Measurements from ENCODE around the gene COQ4. TPM values are rescaled to one million over a fixed set of nuclear protein-coding genes. Genes with fewer than 3 reads are reported as not detected.

The COQ4 gene
- total and polyA plus RNA-seq, 3 donors from 2014 or later = 50.9 to 65.0 (median 54.9) TPM

DNA sequence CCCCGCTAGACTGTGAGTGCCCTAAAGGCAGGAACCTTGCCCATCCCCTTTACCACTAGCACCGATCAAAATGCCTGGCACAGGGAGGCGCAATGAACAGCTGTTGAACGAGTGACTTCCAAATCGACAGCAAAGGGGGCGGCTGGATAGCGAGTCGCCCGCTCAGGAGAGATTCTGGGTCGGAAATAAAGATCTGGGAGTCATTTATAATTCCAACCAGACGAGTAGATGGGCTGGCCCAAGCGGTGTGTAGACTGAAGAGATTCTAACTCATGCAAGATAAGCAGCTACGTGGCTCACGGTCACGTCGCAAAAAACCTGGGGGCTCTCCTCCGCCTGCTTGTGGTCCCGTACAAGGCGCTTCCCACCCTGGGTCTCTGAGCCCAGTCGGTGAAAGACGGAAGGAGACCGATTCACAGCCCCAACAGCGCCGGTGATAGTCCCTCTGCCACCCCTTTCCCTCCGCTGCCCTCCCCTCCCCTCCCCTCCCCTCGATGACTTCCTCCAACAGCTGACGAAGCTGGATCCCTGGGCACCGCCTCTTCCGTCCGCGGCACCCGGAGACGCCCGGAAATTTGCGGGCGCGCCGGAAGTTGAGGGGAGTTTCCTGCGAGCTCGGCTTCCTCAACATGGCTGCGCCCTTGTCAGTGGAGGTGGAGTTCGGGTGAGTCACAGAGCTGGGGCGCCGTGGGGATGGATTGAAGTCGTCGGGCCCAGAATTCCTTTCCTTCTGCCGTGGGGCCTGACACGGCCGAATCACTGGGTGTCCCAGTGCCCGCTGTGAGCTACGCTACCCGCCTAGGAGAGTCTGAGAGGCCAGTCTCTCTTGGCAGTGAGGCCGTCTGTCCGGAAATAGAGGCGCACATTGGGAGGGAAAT is 48.4 kb downstream of the COQ4 start, which contains the start of gene URM1:
URM1 (plus strand) TSS at position 623 of the 878 bp plus-strand sequence; CDS start at position 630, 7 bp downstream.
- Histone ChIP-seq H3K4me3 (peak within 1 kb of the TSS; percentile 70 to 78), H3K9me3 (no peaks in the 10 kb centered on the region), H3K4me1 (peaks cover 14% of the 10 kb centered on the region), H3K27ac (peak within 1 kb of the TSS; percentile 55 to 91), H3K36me3 (ENCODE audit: low read depth, missing control alignments) (no peaks in the 10 kb centered on the region), H3K27me3 (no peaks in the 10 kb centered on the region)
- intact Hi-C loops (cut with DNase I; ENCODE audit: low total_unique reads) = loop anchor here (5.0 kb wide), 1 partner anchor 1599 kb away; no protein-coding TSS in a partner anchor
- TF ChIP-seq, protein P1, sequence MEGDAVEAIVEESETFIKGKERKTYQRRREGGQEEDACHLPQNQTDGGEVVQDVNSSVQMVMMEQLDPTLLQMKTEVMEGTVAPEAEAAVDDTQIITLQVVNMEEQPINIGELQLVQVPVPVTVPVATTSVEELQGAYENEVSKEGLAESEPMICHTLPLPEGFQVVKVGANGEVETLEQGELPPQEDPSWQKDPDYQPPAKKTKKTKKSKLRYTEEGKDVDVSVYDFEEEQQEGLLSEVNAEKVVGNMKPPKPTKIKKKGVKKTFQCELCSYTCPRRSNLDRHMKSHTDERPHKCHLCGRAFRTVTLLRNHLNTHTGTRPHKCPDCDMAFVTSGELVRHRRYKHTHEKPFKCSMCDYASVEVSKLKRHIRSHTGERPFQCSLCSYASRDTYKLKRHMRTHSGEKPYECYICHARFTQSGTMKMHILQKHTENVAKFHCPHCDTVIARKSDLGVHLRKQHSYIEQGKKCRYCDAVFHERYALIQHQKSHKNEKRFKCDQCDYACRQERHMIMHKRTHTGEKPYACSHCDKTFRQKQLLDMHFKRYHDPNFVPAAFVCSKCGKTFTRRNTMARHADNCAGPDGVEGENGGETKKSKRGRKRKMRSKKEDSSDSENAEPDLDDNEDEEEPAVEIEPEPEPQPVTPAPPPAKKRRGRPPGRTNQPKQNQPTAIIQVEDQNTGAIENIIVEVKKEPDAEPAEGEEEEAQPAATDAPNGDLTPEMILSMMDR (IDR thresholded peaks at IDR 0.05) = no peak
- peak; percentile 85 for TF ChIP-seq POLR2A (IDR thresholded peaks at IDR 0.05)
- 0 to 1% methylated on average over 37 to 43 of the region's 55 CpGs for WGBS, 2 donors
- peak; percentile 97 for DNase-seq

DNA sequence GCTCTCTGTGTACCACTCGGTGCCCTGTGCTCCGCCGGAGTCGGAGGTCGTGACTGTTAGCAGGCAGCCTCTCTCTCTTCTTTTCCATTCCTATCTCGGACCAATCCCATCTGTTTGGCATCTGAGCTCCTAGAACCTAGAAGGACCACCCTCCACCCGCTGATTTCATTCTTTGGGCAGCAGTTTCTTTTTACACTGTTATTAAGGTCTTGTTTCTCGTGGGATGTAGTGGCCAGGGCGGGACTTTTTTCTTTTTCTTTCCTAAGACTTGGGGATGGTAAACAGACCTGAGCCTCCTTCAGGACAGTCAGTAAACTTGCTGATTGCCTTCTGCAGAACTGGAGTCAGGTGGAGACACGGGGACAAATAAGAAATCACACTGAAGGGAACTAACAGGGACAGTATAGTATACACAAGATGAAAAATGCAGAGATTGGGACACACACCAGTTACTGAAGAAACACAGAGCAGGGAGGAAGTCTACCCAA is 49.0 kb downstream of the COQ4 start:
- H3K9me3 ChIP-seq = no peaks in the 10 kb centered on the region
- TF ChIP-seq, protein P1 (IDR thresholded peaks at IDR 0.05) = no peak
- TF ChIP-seq POLR2A (IDR thresholded peaks at IDR 0.05) = no peak
- no peaks in the 10 kb centered on the region for H3K27me3 ChIP-seq
- WGBS, 2 donors = 0% methylated on average over 10 of the region's 10 CpGs
- peak overlapping the region; percentile 70 to 78 for H3K4me3 ChIP-seq
- no peak for DNase-seq
- intact Hi-C loops (cut with DNase I; ENCODE audit: low total_unique reads) = loop anchor here (5.0 kb wide), 1 partner anchor 1599 kb away; no protein-coding TSS in a partner anchor
- H3K36me3 ChIP-seq (ENCODE audit: low read depth, missing control alignments) = no peaks in the 10 kb centered on the region
- H3K27ac ChIP-seq = peak overlapping the region in 1 of 2 donors; percentile 91
- peaks cover 14% of the 10 kb centered on the region for H3K4me1 ChIP-seq

GRCh38 chr9:128372188-128372641 is 49.6 kb downstream of the COQ4 start:
- no peak for DNase-seq
- H3K27me3 ChIP-seq = no peaks in the 10 kb centered on the region
- WGBS, 2 donors = 23 to 41% methylated on average over 4 of the region's 4 CpGs

DNA sequence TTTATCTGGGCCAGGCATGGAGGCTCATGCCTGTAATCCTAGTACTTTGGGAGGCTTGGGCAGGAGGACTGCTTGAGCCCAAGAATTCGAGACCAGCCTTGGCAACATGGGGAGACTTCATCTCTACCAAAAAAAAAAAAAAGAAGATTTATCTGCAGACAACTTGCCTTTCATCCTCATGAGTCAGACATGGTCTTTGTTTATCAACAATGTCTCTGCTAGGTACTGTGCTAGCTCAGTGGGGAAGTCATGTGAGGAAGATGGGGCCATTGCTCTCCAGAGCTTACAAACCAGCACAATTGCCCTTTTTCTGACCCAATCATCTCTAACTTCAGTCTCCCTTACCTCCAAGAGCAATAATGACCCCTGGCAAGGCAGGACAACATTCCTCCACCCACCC is 50.1 kb downstream of the COQ4 start:
- Histone ChIP-seq H3K36me3 (ENCODE audit: low read depth, missing control alignments) (no peaks in the 10 kb centered on the region), H3K4me3 (no peak overlapping the region), H3K27me3 (no peaks in the 10 kb centered on the region), H3K27ac (no peak overlapping the region), H3K4me1 (peaks cover 14% of the 10 kb centered on the region), H3K9me3 (no peaks in the 10 kb centered on the region)
- intact Hi-C loops (cut with DNase I; ENCODE audit: low total_unique reads) = loop anchor here (5.0 kb wide), 1 partner anchor 1600 kb away; no protein-coding TSS in a partner anchor
- TF ChIP-seq, protein P1 (IDR thresholded peaks at IDR 0.05) = no peak
- 75 to 94% methylated on average over 1 of the region's 1 CpG for WGBS, 2 donors
- no peak for DNase-seq

More at GRCh38 chr9:128372188-128372641, 49.6 kb downstream of the COQ4 start:
- no peak for TF ChIP-seq POLR2A (IDR thresholded peaks at IDR 0.05)
- TF ChIP-seq, protein P1 (IDR thresholded peaks at IDR 0.05) = no peak
- no peak overlapping the region for H3K4me3 ChIP-seq
- H3K27ac ChIP-seq = no peak overlapping the region
- no peaks in the 10 kb centered on the region for H3K36me3 ChIP-seq (ENCODE audit: low read depth, missing control alignments)
- H3K9me3 ChIP-seq = no peaks in the 10 kb centered on the region
- H3K4me1 ChIP-seq = peaks cover 14% of the 10 kb centered on the region
- intact Hi-C loops (cut with DNase I; ENCODE audit: low total_unique reads) = loop anchor here (5.0 kb wide), 1 partner anchor 1600 kb away; no protein-coding TSS in a partner anchor
